Endothelial cell of umbilical vein (primary cell): Measurements from ENCODE around the gene OR11L1.

Experiments used
- EZH2 ChIP-seq: IDR thresholded peaks from 2 replicates; pipeline ENCODE4 v1.6.1; 2012; ENCODE audit warnings: borderline replicate concordance, low read depth, mild to moderate bottlenecking, moderate library complexity, low read length, inconsistent platforms; ENCODE audit not compliant: severe bottlenecking
- FOS ChIP-seq: IDR thresholded peaks from 2 replicates; pipeline ENCODE4 v1.6.1; 2011; ENCODE audit warnings: mild to moderate bottlenecking, low read length, moderate library complexity, borderline replicate concordance; ENCODE audit not compliant: insufficient read depth
- GATA2 ChIP-seq: IDR thresholded peaks from 2 replicates; pipeline ENCODE4 v1.7.0; 2011; ENCODE audit warnings: low read depth, mild to moderate bottlenecking, moderate library complexity, mixed read lengths, low read length; ENCODE audit not compliant: insufficient read length, insufficient read depth
- JUN ChIP-seq: IDR thresholded peaks from 2 replicates; pipeline ENCODE4 v1.6.1; 2011; ENCODE audit warnings: borderline replicate concordance, low read depth; ENCODE audit not compliant: insufficient read length, insufficient read depth
- MYC ChIP-seq: IDR thresholded peaks from one replicate; pipeline ENCODE4 v1.6.1; 2011; ENCODE audit warnings: mild to moderate bottlenecking, low read depth, low read length
- POLR2A ChIP-seq: IDR thresholded peaks from 2 replicates; pipeline ENCODE4 v1.6.1; 2012; ENCODE audit warnings: low read depth, mild to moderate bottlenecking, control low read depth, low read length
- POLR2AphosphoS5 ChIP-seq: IDR thresholded peaks from 2 replicates; pipeline ENCODE4 v1.6.1; 2012; ENCODE audit warnings: low read depth, mild to moderate bottlenecking, control low read depth, low read length, moderate library complexity; ENCODE audit not compliant: insufficient read depth
- TF ChIP-seq, protein P1 (sequence below), 2 donors: IDR thresholded peaks; 1 replicate in 1 of 2; 2 replicates in 1 of 2; pipeline ENCODE4 v1.5.1; 2011; ENCODE audit warnings: low read length in 2 of 2, mild to moderate bottlenecking in 2 of 2, moderate library complexity in 2 of 2, control low read depth in 1 of 2, inconsistent platforms in 1 of 2, low read depth in 1 of 2; ENCODE audit not compliant: insufficient read depth in 1 of 2; ENCODE audit errors: extremely low read depth in 1 of 2
- TF ChIP-seq, protein P2 (sequence below): IDR thresholded peaks from 2 replicates; pipeline ENCODE4 v1.6.1; 2011; ENCODE audit not compliant: insufficient read depth, insufficient read length

DNA sequence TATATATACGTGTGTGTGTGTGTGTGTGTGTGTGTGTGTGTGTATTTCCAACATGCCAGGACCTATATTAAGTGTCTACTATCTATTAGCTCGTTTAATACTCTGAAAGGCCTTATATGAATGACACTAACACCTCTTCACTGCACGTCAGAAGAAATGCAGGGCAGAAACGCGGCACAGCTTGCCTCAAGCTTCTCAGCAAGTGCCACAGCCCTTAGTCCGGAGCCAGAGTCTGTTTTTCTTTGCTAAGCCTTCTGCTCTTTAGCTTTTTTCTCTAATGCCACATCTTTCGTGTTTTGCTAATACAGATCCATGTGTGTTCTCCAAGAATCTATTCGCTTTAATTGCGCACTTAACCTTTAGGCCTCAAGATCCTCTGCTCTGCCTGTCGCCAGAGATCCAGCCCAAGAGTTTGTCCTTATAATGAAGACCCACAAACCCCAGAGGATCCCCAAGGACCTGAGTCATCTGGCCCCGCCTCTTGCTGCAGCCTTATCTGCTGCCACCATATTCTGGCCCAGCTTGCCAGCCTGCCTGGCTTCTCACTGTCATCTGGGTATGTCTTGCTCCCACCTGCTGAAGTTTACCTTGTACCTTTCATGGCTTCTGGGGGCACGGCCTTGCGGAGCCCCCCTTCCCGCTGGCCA, 13.3 kb upstream of the OR11L1 start:
- TF ChIP-seq, protein P1, sequence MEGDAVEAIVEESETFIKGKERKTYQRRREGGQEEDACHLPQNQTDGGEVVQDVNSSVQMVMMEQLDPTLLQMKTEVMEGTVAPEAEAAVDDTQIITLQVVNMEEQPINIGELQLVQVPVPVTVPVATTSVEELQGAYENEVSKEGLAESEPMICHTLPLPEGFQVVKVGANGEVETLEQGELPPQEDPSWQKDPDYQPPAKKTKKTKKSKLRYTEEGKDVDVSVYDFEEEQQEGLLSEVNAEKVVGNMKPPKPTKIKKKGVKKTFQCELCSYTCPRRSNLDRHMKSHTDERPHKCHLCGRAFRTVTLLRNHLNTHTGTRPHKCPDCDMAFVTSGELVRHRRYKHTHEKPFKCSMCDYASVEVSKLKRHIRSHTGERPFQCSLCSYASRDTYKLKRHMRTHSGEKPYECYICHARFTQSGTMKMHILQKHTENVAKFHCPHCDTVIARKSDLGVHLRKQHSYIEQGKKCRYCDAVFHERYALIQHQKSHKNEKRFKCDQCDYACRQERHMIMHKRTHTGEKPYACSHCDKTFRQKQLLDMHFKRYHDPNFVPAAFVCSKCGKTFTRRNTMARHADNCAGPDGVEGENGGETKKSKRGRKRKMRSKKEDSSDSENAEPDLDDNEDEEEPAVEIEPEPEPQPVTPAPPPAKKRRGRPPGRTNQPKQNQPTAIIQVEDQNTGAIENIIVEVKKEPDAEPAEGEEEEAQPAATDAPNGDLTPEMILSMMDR (IDR thresholded peaks at IDR 0.05; ENCODE audit: extremely low read depth in 1 of 2, insufficient read depth in 1 of 2, low read depth in 1 of 2, low read length in 2 of 2), result no peak
- TF ChIP-seq POLR2AphosphoS5 (no peak), POLR2A (no peak), MYC (no peak), EZH2 (no peak), JUN (no peak), GATA2 (no peak), FOS (no peak)
- TF ChIP-seq, protein P2, sequence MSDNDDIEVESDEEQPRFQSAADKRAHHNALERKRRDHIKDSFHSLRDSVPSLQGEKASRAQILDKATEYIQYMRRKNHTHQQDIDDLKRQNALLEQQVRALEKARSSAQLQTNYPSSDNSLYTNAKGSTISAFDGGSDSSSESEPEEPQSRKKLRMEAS, result no peak
